Measurements from ENCODE around the gene GLS2. TPM values are rescaled to one million over a fixed set of nuclear protein-coding genes. Genes with fewer than 3 reads are reported as not detected.
"Not testable (repeated sequence)": the region's sequence is repeated elsewhere in the genome, so short reads cannot be mapped to it uniquely, and the experiment has no call there.

GLS2 gene
- polyA plus RNA-seq, 3 donors = 0.89 to 1.7 (median 1.1) TPM

DNA sequence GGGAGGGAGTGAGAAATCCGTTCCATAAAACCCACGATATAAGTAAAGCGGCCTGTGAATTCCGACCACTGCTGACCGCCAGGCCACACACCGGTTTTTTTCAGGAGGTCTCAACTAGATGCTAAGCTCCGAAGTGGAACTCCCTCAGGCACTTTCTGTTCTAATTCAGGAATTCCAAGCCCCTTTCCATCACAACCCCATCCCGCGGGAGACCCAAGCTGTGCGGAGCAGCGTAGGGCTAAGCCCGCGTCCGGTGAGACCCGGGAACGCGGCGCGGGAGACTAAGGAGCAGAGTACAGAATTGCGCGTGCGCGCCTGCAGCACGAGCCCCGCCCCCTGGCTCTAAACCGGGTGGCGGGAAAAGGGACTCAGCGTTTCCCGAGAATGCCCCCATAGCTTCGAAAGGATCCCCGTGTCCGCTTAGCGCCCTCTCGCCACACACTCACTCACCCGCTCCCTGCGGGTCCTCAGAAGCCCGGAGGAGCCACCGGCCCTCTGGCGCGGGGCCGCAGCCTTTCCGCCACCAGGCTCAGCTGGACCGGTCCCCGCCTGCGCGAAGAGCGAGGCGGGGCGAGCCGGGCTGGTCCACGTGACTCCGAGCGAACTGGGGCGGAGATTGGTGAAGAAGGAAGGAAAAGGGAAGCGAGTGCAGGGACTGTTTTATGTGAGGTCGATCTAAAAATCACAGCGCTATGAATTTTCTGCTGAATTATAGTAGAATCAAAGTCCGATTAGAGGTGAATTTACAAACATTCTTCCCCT, 38.9 kb downstream of the GLS2 start, which contains the start of gene TIMELESS:
TSS of gene TIMELESS (minus strand) at position 567 of the 762 bp plus-strand sequence. CDS start 15,256 bp downstream, outside the sequence.
- DNase-seq (ENCODE audit: low read depth in 3 of 3, low spot score in 2 of 3) = peak; percentile 86 to 93 (median 87)

- DNase-seq (ENCODE audit: low read depth in 3 of 3, low spot score in 2 of 3) = not testable (repeated sequence)
Measured at GRCh38 chr12:56443208-56443607, 44.8 kb downstream of the GLS2 start.

GRCh38 chr12:56437430-56438176, 50.4 kb downstream of the GLS2 start:
- no peak for DNase-seq (ENCODE audit: low read depth in 3 of 3, low spot score in 2 of 3)

DNA sequence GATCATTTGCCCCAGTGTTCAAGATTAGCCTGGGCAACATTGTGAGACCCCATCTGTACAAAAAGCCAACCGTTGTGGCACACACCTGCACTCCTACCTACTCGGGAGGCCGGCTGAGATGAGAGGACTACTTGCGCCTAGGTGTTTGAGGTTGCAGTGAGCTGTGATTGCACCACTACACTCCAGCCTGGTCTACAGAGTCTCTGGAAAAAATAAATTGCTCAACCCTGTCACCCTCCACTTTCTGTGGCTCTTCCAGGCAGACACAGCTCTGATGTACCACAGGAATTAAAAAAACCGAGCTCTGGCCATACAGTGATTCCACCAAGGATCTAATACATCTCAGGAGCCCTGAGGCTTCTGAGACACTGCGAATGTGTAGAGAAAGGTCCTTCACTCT, 53.1 kb downstream of the GLS2 start:
- DNase-seq (ENCODE audit: low read depth in 3 of 3, low spot score in 2 of 3) = no peak

- DNase-seq (ENCODE audit: low read depth in 3 of 3, low spot score in 2 of 3) = no peak
Measured at GRCh38 chr12:56431850-56432249, 56.1 kb downstream of the GLS2 start.

DNA sequence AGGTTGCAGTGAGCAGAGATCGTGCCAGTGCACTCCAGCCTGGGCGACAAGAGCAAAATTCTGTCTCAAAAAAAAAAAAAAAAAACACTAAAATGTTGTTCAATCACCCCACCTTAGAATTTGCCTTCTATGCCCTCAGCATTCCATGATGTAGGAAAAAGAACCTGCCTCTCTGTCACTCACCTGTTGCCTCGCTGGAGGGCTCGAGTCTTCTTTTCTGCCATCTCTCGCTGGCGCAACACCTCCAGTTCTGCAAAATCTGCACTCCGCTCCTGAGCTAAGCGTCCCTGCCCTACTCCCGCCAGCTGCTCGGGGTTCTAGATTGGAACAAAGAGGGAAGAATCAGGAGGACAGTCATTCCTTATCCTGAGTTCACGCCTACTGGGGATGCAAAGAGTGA, 56.7 kb downstream of the GLS2 start:
- no peak for DNase-seq (ENCODE audit: low read depth in 3 of 3, low spot score in 2 of 3)

- DNase-seq (ENCODE audit: low read depth in 3 of 3, low spot score in 2 of 3) = no peak
Measured at GRCh38 chr12:56425940-56426438, 62.0 kb downstream of the GLS2 start.

- DNase-seq (ENCODE audit: low read depth in 3 of 3, low spot score in 2 of 3) = no peak
Measured at GRCh38 chr12:56425193-56425592, 62.8 kb downstream of the GLS2 start.

Other genes starting within 250 kb of the GLS2 start
- gene ANKRD52, start 229.8 kb downstream of the GLS2 start, polyA plus RNA-seq (ENCODE audit: insufficient read length in 3 of 3) = 10 to 100 TPM; 24.9 to 27.2 (median 25.2) TPM
- 10 to 100 TPM; 16.6 to 19.6 (median 16.8) TPM for gene COQ10A, start 221.2 kb downstream of the GLS2 start, polyA plus RNA-seq (ENCODE audit: insufficient read length in 3 of 3)
- gene CS, start 187.8 kb downstream of the GLS2 start, polyA plus RNA-seq (ENCODE audit: insufficient read length in 3 of 3) = 100 to 1,000 TPM; 216 to 220 (median 217) TPM
- 100 to 1,000 TPM; 155 to 171 (median 163) TPM for gene CNPY2, start 172.2 kb downstream of the GLS2 start, polyA plus RNA-seq (ENCODE audit: insufficient read length in 3 of 3)
- 10 to 100 TPM; 73.1 to 89.8 (median 75.8) TPM for gene PAN2, start 154.2 kb downstream of the GLS2 start, polyA plus RNA-seq (ENCODE audit: insufficient read length in 3 of 3)
- gene IL23A, start 149.3 kb downstream of the GLS2 start, polyA plus RNA-seq (ENCODE audit: insufficient read length in 3 of 3) = under 1 TPM; 0.58 to 0.82 (median 0.65) TPM
- gene STAT2, start 128.1 kb downstream of the GLS2 start, polyA plus RNA-seq (ENCODE audit: insufficient read length in 3 of 3) = 10 to 100 TPM; 78.6 to 87.0 (median 85.2) TPM
- gene APOF, start 125.3 kb downstream of the GLS2 start, polyA plus RNA-seq (ENCODE audit: insufficient read length in 3 of 3) = under 1 TPM in 1 of 3 donors, not detected in 2; 0.11 TPM
- 10 to 100 TPM; 34.8 to 38.2 (median 35.2) TPM for gene TIMELESS, start 38.7 kb downstream of the GLS2 start, polyA plus RNA-seq (ENCODE audit: insufficient read length in 3 of 3)
- under 1 TPM in 1 of 3 donors, not detected in 2; 0.18 TPM for gene MIP, start 33.5 kb downstream of the GLS2 start, polyA plus RNA-seq (ENCODE audit: insufficient read length in 3 of 3)
- 1 to 10 TPM; 3.9 to 4.2 (median 4.1) TPM for gene SPRYD4, start 19.6 kb downstream of the GLS2 start, polyA plus RNA-seq (ENCODE audit: insufficient read length in 3 of 3)
- 10 to 100 TPM; 40.8 to 48.7 (median 42.5) TPM for gene RBMS2, start 33.7 kb upstream of the GLS2 start, polyA plus RNA-seq (ENCODE audit: insufficient read length in 3 of 3)
- 10 to 100 TPM; 73.0 to 88.5 (median 74.2) TPM for gene BAZ2A, start 142.2 kb upstream of the GLS2 start, polyA plus RNA-seq (ENCODE audit: insufficient read length in 3 of 3)
- gene ATP5F1B, start 157.8 kb upstream of the GLS2 start, polyA plus RNA-seq (ENCODE audit: insufficient read length in 3 of 3) = 1,000 to 10,000 TPM; 1,294 to 1,348 (median 1,299) TPM
- 100 to 1,000 TPM; 335 to 363 (median 347) TPM for gene PTGES3, start 200.1 kb upstream of the GLS2 start, polyA plus RNA-seq (ENCODE audit: insufficient read length in 3 of 3)
- 1,000 to 10,000 TPM; 2,397 to 2,715 (median 2,525) TPM for gene NACA, start 237.1 kb upstream of the GLS2 start, polyA plus RNA-seq (ENCODE audit: insufficient read length in 3 of 3)

All from right renal cortex interstitium (tissue), 3 donors.